ENCODE results near the gene MEIS2.

DNA sequence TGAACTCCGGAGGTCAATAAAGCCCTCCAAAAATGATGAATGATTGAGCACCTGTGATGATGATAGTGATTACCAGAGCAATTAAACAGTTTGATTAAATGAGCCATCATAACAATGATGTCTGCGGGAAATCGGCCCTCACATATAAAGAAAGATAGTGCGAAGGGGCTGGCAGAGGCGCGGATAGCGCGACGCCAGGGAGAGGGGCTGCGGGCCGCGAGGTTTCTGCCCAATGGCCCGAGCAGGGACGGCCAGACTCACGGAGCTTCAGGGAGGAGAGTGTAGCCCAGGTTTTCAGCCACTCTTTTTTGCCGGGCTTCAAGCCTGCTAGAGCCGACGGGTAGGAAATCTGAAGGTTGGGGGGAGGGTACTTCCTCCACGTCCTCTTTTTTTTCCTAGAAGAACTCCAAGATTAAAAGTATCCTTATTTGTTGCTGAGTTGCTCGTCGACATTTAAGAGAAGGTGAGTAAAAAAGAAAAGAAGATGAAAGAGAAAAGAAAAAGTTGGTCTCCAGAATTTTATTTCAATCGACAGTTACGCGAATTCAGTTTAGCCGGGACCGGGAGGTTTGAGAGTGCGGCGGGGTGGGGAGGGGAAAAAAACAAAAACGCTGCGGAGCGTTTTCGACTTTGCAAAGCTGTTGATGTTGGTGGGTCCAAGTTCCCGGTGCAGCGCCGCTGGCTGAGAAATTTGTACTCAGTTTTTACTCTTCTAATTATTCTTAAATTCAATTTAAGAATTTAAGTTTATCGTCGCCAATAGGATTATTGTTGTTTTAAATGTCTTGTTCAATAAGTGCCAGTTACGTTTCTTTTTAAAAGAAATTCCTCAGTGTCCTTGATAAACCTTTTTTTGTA lies 2.2 kb upstream of the MEIS2 start:
- no peak for TF ChIP-seq RAD21 (conservative IDR thresholded peaks at IDR 0.05 in 1 of 2, IDR thresholded peaks at IDR 0.05 in 1 of 2)
- TF ChIP-seq, protein P1, sequence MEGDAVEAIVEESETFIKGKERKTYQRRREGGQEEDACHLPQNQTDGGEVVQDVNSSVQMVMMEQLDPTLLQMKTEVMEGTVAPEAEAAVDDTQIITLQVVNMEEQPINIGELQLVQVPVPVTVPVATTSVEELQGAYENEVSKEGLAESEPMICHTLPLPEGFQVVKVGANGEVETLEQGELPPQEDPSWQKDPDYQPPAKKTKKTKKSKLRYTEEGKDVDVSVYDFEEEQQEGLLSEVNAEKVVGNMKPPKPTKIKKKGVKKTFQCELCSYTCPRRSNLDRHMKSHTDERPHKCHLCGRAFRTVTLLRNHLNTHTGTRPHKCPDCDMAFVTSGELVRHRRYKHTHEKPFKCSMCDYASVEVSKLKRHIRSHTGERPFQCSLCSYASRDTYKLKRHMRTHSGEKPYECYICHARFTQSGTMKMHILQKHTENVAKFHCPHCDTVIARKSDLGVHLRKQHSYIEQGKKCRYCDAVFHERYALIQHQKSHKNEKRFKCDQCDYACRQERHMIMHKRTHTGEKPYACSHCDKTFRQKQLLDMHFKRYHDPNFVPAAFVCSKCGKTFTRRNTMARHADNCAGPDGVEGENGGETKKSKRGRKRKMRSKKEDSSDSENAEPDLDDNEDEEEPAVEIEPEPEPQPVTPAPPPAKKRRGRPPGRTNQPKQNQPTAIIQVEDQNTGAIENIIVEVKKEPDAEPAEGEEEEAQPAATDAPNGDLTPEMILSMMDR (IDR thresholded peaks at IDR 0.05): no peak
- TF ChIP-seq NPAS2 (CRISPR knock-in tag; IDR thresholded peaks at IDR 0.05; ENCODE audit: borderline replicate concordance): no peak
- no peak for TF ChIP-seq ESRRA (IDR thresholded peaks at IDR 0.05; ENCODE audit: borderline replicate concordance, low read length)
- no peak for TF ChIP-seq ZNF302 (CRISPR knock-in tag; IDR thresholded peaks at IDR 0.05)
- no peak for TF ChIP-seq POLR2A (IDR thresholded peaks at IDR 0.05; ENCODE audit: low read length)
- TF ChIP-seq, protein P2, sequence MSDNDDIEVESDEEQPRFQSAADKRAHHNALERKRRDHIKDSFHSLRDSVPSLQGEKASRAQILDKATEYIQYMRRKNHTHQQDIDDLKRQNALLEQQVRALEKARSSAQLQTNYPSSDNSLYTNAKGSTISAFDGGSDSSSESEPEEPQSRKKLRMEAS (IDR thresholded peaks at IDR 0.05): no peak
- no peak for TF ChIP-seq SREBF2 (IDR thresholded peaks at IDR 0.05)
- no peak for TF ChIP-seq CEBPB (IDR thresholded peaks at IDR 0.05)
